GM23338 (cell line): Measurements from ENCODE around the gene TPCN2. TPM values are rescaled to one million over a fixed set of nuclear protein-coding genes. Genes with fewer than 3 reads are reported as not detected.

Experiments used
- ATAC-seq: fragments of 200-7000 bp; cut with Tn5 transposase; 3 replicates; pipeline ENCODE4 v1.9.1; 2020
- DNase-seq: peaks from one replicate; pipeline ENCODE4 v3.0.0-alpha.2; 2015; ENCODE audit warnings: low spot score
- H2AFZ ChIP-seq: fragments of 200-600 bp; sonication (generic); 2 replicates; pipeline ENCODE4 v1.8.0; 2016; ENCODE audit warnings: antibody characterized with exemption, mild to moderate bottlenecking, moderate library complexity
- H3F3A ChIP-seq: fragments of 200-600 bp; sonication (generic); replicated peaks from 2 replicates; pipeline ENCODE4 v1.8.0; 2017; ENCODE audit warnings: antibody characterized with exemption, mixed run types, low read depth
- H3K27ac ChIP-seq: fragments of 200-600 bp; sonication (generic); 2 replicates; pipeline ENCODE4 v1.6.1; 2016; ENCODE audit warnings: low read depth
- H3K27me3 ChIP-seq: fragments of 200-600 bp; sonication (generic); 2 replicates; pipeline ENCODE4 v1.8.0; 2016; ENCODE audit warnings: mild to moderate bottlenecking, mixed run types, moderate library complexity; ENCODE audit not compliant: insufficient read depth
- H3K36me3 ChIP-seq: fragments of 200-600 bp; sonication (generic); 2 replicates; pipeline ENCODE4 v1.8.0; 2016; ENCODE audit warnings: mild to moderate bottlenecking; ENCODE audit not compliant: insufficient read depth
- H3K4me1 ChIP-seq: fragments of 200-600 bp; sonication (generic); 2 replicates; pipeline ENCODE4 v1.8.0; 2016; ENCODE audit warnings: mild to moderate bottlenecking, moderate library complexity; ENCODE audit not compliant: insufficient read depth
- H3K4me2 ChIP-seq: fragments of 200-600 bp; sonication (generic); 2 replicates; pipeline ENCODE4 v1.7.1; 2017; ENCODE audit warnings: mixed run types
- H3K4me3 ChIP-seq: fragments of 200-600 bp; sonication (generic); 2 replicates; pipeline ENCODE4 v1.6.1; 2016; ENCODE audit warnings: mixed run types
- H3K79me2 ChIP-seq: fragments of 200-600 bp; sonication (generic); replicated peaks from 2 replicates; pipeline ENCODE4 v1.8.0; 2017; ENCODE audit warnings: mild to moderate bottlenecking; ENCODE audit not compliant: insufficient read depth
- H3K9me2 ChIP-seq: fragments of 200-600 bp; sonication (generic); 2 replicates; pipeline ENCODE4 v1.8.0; 2017; ENCODE audit not compliant: insufficient read depth
- H4K20me1 ChIP-seq: fragments of 200-600 bp; sonication (generic); replicated peaks from 2 replicates; pipeline ENCODE4 v1.8.0; 2017; ENCODE audit warnings: mild to moderate bottlenecking; ENCODE audit not compliant: insufficient read depth
- H3K27ac Mint-ChIP-seq: 2 replicates; pipeline ENCODE4 v1.8.0; 2020; ENCODE audit warnings: inconsistent platforms, mild to moderate bottlenecking, moderate library complexity, mixed read lengths
- H3K27me3 Mint-ChIP-seq: 3 replicates; pipeline ENCODE4 v1.8.0; 2022; ENCODE audit warnings: low read depth, mild to moderate bottlenecking, moderate library complexity, mixed read lengths, inconsistent platforms; ENCODE audit not compliant: insufficient read depth, poor library complexity
- H3K36me3 Mint-ChIP-seq: 3 replicates; pipeline ENCODE4 v1.8.0; 2021; ENCODE audit warnings: low read depth, mild to moderate bottlenecking, inconsistent platforms, moderate library complexity, mixed read lengths
- H3K4me1 Mint-ChIP-seq: 3 replicates; pipeline ENCODE4 v1.8.0; 2020; ENCODE audit warnings: mild to moderate bottlenecking, inconsistent platforms, mixed read lengths
- H3K4me3 Mint-ChIP-seq: 3 replicates; pipeline ENCODE4 v1.8.0; 2021; ENCODE audit warnings: moderate library complexity, mild to moderate bottlenecking, inconsistent platforms, mixed read lengths
- H3K9me3 Mint-ChIP-seq: 3 replicates; pipeline ENCODE4 v1.8.0; 2020; ENCODE audit warnings: moderate library complexity, mild to moderate bottlenecking, inconsistent platforms, mixed read lengths
- CTCF ChIP-seq, 2 experiments: fragments of 200-600 bp in 1 of 2; sonication (generic) in 1 of 2; conservative IDR thresholded peaks; 2 replicates each; pipeline versions ENCODE4 v1.5.1 to v1.6.1; 2016 to 2017; ENCODE audit warnings: antibody characterized with exemption in 2 of 2, low read depth in 2 of 2, mild to moderate bottlenecking in 2 of 2, moderate library complexity in 1 of 2
- ETS1 ChIP-seq: IDR thresholded peaks from 2 replicates; pipeline ENCODE4 v1.6.1; 2016; ENCODE audit warnings: antibody characterized with exemption
- EZH2 ChIP-seq: fragments of 200-600 bp; sonication (generic); IDR thresholded peaks from one replicate; pipeline ENCODE4 v1.8.0; 2017; ENCODE audit warnings: antibody characterized with exemption, mild to moderate bottlenecking, low read depth; ENCODE audit not compliant: unreplicated experiment
- EZH2phosphoT487 ChIP-seq: fragments of 200-600 bp; sonication (generic); IDR thresholded peaks from one replicate; pipeline ENCODE4 v1.8.1; 2018; ENCODE audit warnings: antibody characterized with exemption; ENCODE audit not compliant: unreplicated experiment
- JUNB ChIP-seq: IDR thresholded peaks from one replicate; pipeline ENCODE4 v1.6.1; 2016; ENCODE audit warnings: antibody characterized with exemption; ENCODE audit not compliant: unreplicated experiment
- REST ChIP-seq: IDR thresholded peaks from one replicate; pipeline ENCODE4 v1.6.1; 2018; ENCODE audit warnings: antibody characterized with exemption; ENCODE audit not compliant: unreplicated experiment
- STAT1 ChIP-seq: IDR thresholded peaks from one replicate; pipeline ENCODE4 v1.6.1; 2016; ENCODE audit warnings: antibody characterized with exemption; ENCODE audit not compliant: unreplicated experiment
- ZNF462 ChIP-seq: fragments of 250-450 bp; sonication (Bioruptor Pico); IDR thresholded peaks from 2 replicates; pipeline ENCODE4 v1.5.0; 2020; ENCODE audit warnings: mild to moderate bottlenecking, moderate library complexity
- polyA plus RNA-seq: library from polyadenylated mRNA; unstranded; fragments of >200 nt; fragmentation: Nextera tagmentation; extraction: Ambion mirVana; gene quantifications from 2 replicates; pipeline ENCODE4 v1.2.1, GENCODE V29; 2016
- total RNA-seq: library from RNA; depleted of rRNA; stranded (reverse); fragments of >200 nt; shearing (Covaris generic); gene quantifications from 2 replicates; pipeline ENCODE4 v1.2.3, GENCODE V29; 2014

The TPCN2 gene
- total and polyA plus RNA-seq, 2 experiments from 2014 or later: 5.8 to 14.7 TPM

GRCh38 chr11:69032833-69033232, 15.9 kb upstream of the TPCN2 start (continued):
- TF ChIP-seq REST (no peak), JUNB (no peak)

- no peak overlapping the region for H3K27ac Mint-ChIP-seq
- H3K4me1 Mint-ChIP-seq: peaks cover 13% of the 10 kb centered on the region
- H3K27me3 ChIP-seq: no peaks in the 10 kb centered on the region
- no peaks in the 10 kb centered on the region for H3K36me3 ChIP-seq
- no peaks in the 10 kb centered on the region for H3K9me2 ChIP-seq
- ATAC-seq: no peak
- H3K27me3 Mint-ChIP-seq: peaks cover 7% of the 10 kb centered on the region
- no peaks in the 10 kb centered on the region for H3F3A ChIP-seq
- H4K20me1 ChIP-seq: no peaks in the 10 kb centered on the region
- H3K79me2 ChIP-seq: no peaks in the 10 kb centered on the region
- no peaks in the 10 kb centered on the region for H3K36me3 Mint-ChIP-seq
- DNase-seq: no peak
- H2AFZ ChIP-seq: no peak overlapping the region
- no peaks in the 10 kb centered on the region for H3K9me3 Mint-ChIP-seq
- no peak overlapping the region for H3K27ac ChIP-seq
- no peak overlapping the region for H3K4me2 ChIP-seq
- no peaks in the 10 kb centered on the region for H3K4me1 ChIP-seq
- no peak overlapping the region for H3K4me3 ChIP-seq
- no peak overlapping the region for H3K4me3 Mint-ChIP-seq
- TF ChIP-seq STAT1 (no peak), ETS1 (no peak), ZNF462 (no peak), EZH2phosphoT487 (no peak), CTCF (conservative IDR thresholded peaks at IDR 0.05; ENCODE audit: low read depth in 2 of 2) (no peak), EZH2 (no peak), REST (no peak)
Observed at GRCh38 chr11:69033431-69033830, 15.3 kb upstream of the TPCN2 start.
